A673 (cell line): ENCODE measurements around the gene LRRC8D. TPM values are rescaled to one million over a fixed set of nuclear protein-coding genes. Genes with fewer than 3 reads are reported as not detected.

Source experiments
- BruUV-seq: library from RNA; stranded (reverse); fragments of 400-500 nt; replicated peaks from 2 replicates; lab custom pipeline; 2021; lab: Mats Ljungman, UMichigan
- CTCF ChIA-PET: fragments of 300-600 bp; sonication (Branson Sonifier 250); formaldehyde crosslinking; loops from one replicate; lab custom pipeline; 2022; ENCODE audit warnings: antibody characterized with exemption; lab: Charles Lee
- POLR2A ChIA-PET: fragments of 300-600 bp; sonication (Branson Sonifier 250); formaldehyde crosslinking; loops from one replicate; lab custom pipeline; 2022; ENCODE audit warnings: antibody characterized with exemption; ENCODE audit not compliant: low non-redundant PET; lab: Charles Lee
- DNase-seq: peaks from one replicate; pipeline ENCODE4 v3.0.0-alpha.2; 2015; ENCODE audit warnings: low spot score
- H3K27ac ChIP-seq: fragments of 200-600 bp; sonication (generic); 2 replicates; pipeline ENCODE4 v1.5.1; 2016; ENCODE audit warnings: mixed run types, low read depth, mild to moderate bottlenecking, mixed read lengths, antibody characterized with exemption, low read length; ENCODE audit not compliant: poor library complexity, severe bottlenecking
- H3K27me3 ChIP-seq: fragments of 200-600 bp; sonication (generic); replicated peaks from 2 replicates; pipeline ENCODE4 v1.6.1; 2017; ENCODE audit warnings: mixed run types, low read depth, mild to moderate bottlenecking, mixed read lengths, antibody characterized with exemption, low read length; ENCODE audit not compliant: insufficient read depth, poor library complexity
- H3K36me3 ChIP-seq: fragments of 200-600 bp; sonication (generic); 2 replicates; pipeline ENCODE4 v1.6.1; 2016; ENCODE audit warnings: mixed run types, mild to moderate bottlenecking, mixed read lengths, antibody characterized with exemption, low read length; ENCODE audit not compliant: insufficient read depth, poor library complexity, severe bottlenecking
- H3K4me1 ChIP-seq: fragments of 200-600 bp; sonication (generic); 2 replicates; pipeline ENCODE4 v1.6.1; 2017; ENCODE audit warnings: mixed run types, mild to moderate bottlenecking, mixed read lengths, antibody characterized with exemption, low read length; ENCODE audit not compliant: insufficient read depth, poor library complexity, severe bottlenecking
- H3K4me3 ChIP-seq: fragments of 200-600 bp; sonication (generic); 2 replicates; pipeline ENCODE4 v1.5.1; 2016; ENCODE audit warnings: low read depth, mixed run types, mild to moderate bottlenecking, mixed read lengths, low read length; ENCODE audit not compliant: poor library complexity, severe bottlenecking
- H3K9me3 ChIP-seq: fragments of 200-600 bp; sonication (generic); 2 replicates; pipeline ENCODE4 v1.6.1; 2016; ENCODE audit warnings: mixed run types, low read depth, mild to moderate bottlenecking, mixed read lengths, antibody characterized with exemption, low read length; ENCODE audit not compliant: poor library complexity, severe bottlenecking
- EZH2 ChIP-seq: fragments of 200-600 bp; sonication (generic); IDR thresholded peaks from 2 replicates; pipeline ENCODE4 v1.6.1; 2017; ENCODE audit warnings: borderline replicate concordance, low read depth, mild to moderate bottlenecking, mixed read lengths, antibody characterized with exemption, low read length; ENCODE audit not compliant: poor library complexity, severe bottlenecking
- intact Hi-C: fragments of 100-400 bp; cut with micrococcal nuclease; formaldehyde crosslinking; loops from one replicate; pipeline ENCODE4 v1.10.0; 2022; ENCODE audit not compliant: unreplicated experiment
- total RNA-seq: library from RNA; stranded (reverse); gene quantifications from 2 replicates; pipeline ENCODE4 v1.2.3, GENCODE V29; 2021
- TF ChIP-seq, protein P1 (sequence below): fragments of 300-800, 200-600 bp; sonication (generic); conservative IDR thresholded peaks from 2 replicates; pipeline ENCODE4 v1.5.1; 2017; ENCODE audit warnings: low read depth, mild to moderate bottlenecking, antibody characterized with exemption, low read length, moderate library complexity, mixed read lengths

The LRRC8D gene
- total RNA-seq, 1 experiment from 2014 or later: 59.4 TPM

DNA sequence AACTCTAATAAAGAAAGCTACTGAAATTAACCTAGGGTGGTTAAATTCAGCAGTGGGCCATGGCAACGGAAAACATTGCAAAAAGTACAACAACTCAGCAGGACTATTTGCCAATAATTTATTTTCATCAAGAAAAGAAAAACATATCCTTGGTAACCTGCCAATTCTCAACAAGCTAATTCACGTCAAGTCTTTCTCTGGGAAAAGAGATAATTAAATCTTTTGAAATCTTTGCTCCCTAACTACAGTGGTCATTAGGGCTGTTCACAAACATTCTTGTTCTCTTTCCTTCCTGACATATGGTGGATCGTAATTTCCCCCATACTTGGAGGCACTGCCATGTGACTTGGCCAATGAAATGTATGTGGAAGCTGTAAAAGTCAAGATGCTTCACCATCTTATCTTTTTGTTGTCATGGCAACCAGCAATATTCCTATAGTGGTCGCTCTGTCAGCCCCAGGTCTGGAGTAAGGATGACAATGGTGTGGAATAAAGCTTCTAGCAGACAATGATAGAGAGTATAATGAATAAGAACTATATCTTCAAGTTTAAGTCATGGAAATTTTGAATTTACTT lies 144.4 kb downstream of the LRRC8D start:
- Histone ChIP-seq H3K4me3 (no peak overlapping the region), H3K27me3 (no peaks in the 10 kb centered on the region), H3K27ac (no peak overlapping the region), H3K9me3 (no peaks in the 10 kb centered on the region), H3K4me1 (peaks cover 7% of the 10 kb centered on the region), H3K36me3 (no peaks in the 10 kb centered on the region)
- intact Hi-C loops: no loop called here
- no TSS peak for BruUV-seq
- CTCF ChIA-PET: no interaction called here
- no peak for TF ChIP-seq EZH2
- TF ChIP-seq, protein P1, sequence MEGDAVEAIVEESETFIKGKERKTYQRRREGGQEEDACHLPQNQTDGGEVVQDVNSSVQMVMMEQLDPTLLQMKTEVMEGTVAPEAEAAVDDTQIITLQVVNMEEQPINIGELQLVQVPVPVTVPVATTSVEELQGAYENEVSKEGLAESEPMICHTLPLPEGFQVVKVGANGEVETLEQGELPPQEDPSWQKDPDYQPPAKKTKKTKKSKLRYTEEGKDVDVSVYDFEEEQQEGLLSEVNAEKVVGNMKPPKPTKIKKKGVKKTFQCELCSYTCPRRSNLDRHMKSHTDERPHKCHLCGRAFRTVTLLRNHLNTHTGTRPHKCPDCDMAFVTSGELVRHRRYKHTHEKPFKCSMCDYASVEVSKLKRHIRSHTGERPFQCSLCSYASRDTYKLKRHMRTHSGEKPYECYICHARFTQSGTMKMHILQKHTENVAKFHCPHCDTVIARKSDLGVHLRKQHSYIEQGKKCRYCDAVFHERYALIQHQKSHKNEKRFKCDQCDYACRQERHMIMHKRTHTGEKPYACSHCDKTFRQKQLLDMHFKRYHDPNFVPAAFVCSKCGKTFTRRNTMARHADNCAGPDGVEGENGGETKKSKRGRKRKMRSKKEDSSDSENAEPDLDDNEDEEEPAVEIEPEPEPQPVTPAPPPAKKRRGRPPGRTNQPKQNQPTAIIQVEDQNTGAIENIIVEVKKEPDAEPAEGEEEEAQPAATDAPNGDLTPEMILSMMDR: no peak
- POLR2A ChIA-PET: no interaction called here
- peak; percentile 41 for DNase-seq

DNA sequence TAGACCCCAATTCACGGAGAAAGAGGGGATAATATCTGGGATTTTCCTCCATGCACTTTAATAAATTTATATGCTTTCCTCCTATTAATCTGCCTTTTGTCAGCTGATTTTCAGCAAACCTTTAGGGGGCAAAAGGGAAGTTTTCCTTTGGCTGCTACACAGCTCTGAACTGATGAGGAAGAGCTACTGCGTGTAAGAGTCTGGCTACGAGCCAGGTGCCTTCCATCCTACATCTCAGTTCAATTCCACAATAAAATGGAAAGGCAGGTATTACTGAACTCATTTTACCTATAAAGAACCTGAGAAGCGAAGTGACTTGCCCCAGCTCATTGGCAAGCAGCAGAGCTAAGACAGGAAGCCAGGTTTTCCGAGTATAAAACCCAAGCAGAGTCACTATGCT lies 145.8 kb downstream of the LRRC8D start:
- Histone ChIP-seq H3K27me3 (no peaks in the 10 kb centered on the region), H3K36me3 (no peaks in the 10 kb centered on the region), H3K27ac (no peak overlapping the region), H3K4me3 (no peak overlapping the region), H3K4me1 (peaks cover 7% of the 10 kb centered on the region), H3K9me3 (no peaks in the 10 kb centered on the region)
- ChIA-PET POLR2A (no interaction called here), CTCF (no interaction called here)
- intact Hi-C loops: no loop called here
- no peak for DNase-seq
- no peak for TF ChIP-seq EZH2
- TF ChIP-seq, protein P1: no peak
- no TSS peak for BruUV-seq

DNA sequence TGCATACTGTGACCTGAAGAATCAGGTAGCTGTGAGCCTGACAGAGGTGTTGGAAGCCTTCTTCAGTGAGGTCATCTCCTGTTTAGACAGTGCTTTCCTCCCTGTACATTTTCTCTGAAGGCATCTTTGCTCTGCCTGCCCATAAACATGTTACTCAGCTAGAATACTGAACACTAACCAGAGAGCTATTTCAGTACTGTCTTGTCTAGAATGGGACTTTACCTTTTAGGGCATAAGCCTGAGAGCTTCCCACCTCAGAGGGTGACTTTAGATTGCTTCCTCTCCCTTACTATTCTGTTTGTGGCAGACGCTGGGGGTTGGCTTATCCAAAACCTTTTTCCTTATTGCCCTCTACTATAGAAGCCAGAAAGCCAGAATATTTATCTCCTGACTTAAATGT lies 150.8 kb downstream of the LRRC8D start:
- DNase-seq: no peak
- POLR2A ChIA-PET: interaction anchor here (0.6 kb wide), 1 partner anchor 11 kb away, joined by 3 read pairs; no protein-coding TSS in a partner anchor
- Histone ChIP-seq H3K27me3 (no peaks in the 10 kb centered on the region), H3K4me3 (no peak overlapping the region), H3K4me1 (no peaks in the 10 kb centered on the region), H3K9me3 (no peaks in the 10 kb centered on the region), H3K36me3 (no peaks in the 10 kb centered on the region), H3K27ac (no peak overlapping the region)
- no peak for TF ChIP-seq EZH2
- CTCF ChIA-PET: no interaction called here
- intact Hi-C loops: no loop called here
- BruUV-seq: no TSS peak

DNA sequence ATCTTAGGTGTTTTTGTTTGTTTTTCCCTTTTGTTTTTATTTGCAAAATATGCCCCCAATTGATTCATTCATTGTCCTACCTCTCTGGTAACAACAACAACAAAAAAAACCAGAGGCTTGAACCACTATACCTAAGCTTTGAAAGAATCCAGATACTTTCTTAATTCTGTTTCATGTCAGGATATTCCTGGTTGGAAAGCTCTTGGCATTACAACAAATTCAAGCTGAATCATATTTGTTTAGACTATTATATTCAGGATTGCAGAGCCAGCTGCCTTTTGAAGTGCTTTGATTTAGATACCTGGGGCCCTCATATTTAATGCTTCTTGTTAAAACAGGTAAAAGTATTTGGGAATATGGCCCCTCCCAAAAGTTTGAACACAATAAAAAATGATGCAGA lies 151.2 kb downstream of the LRRC8D start:
- ChIA-PET CTCF (no interaction called here), POLR2A (no interaction called here)
- H3K27me3 ChIP-seq: no peaks in the 10 kb centered on the region
- no peak overlapping the region for H3K27ac ChIP-seq
- no peak for DNase-seq
- H3K36me3 ChIP-seq: no peaks in the 10 kb centered on the region
- no peak overlapping the region for H3K4me3 ChIP-seq
- TF ChIP-seq, protein P1: no peak
- intact Hi-C loops: no loop called here
- no TSS peak for BruUV-seq
- no peaks in the 10 kb centered on the region for H3K4me1 ChIP-seq
- H3K9me3 ChIP-seq: no peaks in the 10 kb centered on the region
